B cell (primary cell): ENCODE results near the gene CCDC38. TPM values are rescaled to one million over a fixed set of nuclear protein-coding genes. Genes with fewer than 3 reads are reported as not detected.

Experiments
- ATAC-seq: fragments of 200-7000 bp; cut with Tn5 transposase; one replicate; pipeline ENCODE4 v1.10.0; 2021; ENCODE audit warnings: low read depth, mild to moderate bottlenecking, moderate number of reproducible peaks, moderate library complexity
- CTCF ChIA-PET: fragments of 350-600 bp; sonication (Branson Sonifier 250); formaldehyde crosslinking; loops from one replicate; lab custom pipeline; 2021; ENCODE audit warnings: antibody characterized with exemption, inconsistent platforms; lab: Charles Lee
- POLR2A ChIA-PET: fragments of 350-600 bp; sonication (Branson Sonifier 250); formaldehyde crosslinking; loops from one replicate; lab custom pipeline; 2021; ENCODE audit warnings: antibody characterized with exemption; lab: Charles Lee
- DNase-seq: peaks from one replicate; pipeline ENCODE4 v3.0.0; 2013
- H2AFZ ChIP-seq: 2 replicates; pipeline ENCODE4 v1.6.1; 2012; ENCODE audit warnings: mild to moderate bottlenecking, low read depth, low read length; ENCODE audit not compliant: insufficient read depth, poor library complexity, severe bottlenecking
- H3K27ac ChIP-seq, 2 donors: 1 replicate in 1 of 2; 2 replicates in 1 of 2; pipeline ENCODE4 v1.5.1; 2012 to 2013; ENCODE audit warnings: low read length in 2 of 2, mild to moderate bottlenecking in 2 of 2, moderate library complexity in 1 of 2
- H3K27me3 ChIP-seq, 4 experiments: fragments of 200-600 bp in 1 of 4; sonication (generic) in 1 of 4; replicated peaks in 1 of 4; 1 replicate in 2 of 4; 2 replicates in 2 of 4; pipeline versions ENCODE4 v1.6.1 to v1.7.0; 2013 to 2016; ENCODE audit warnings: low read length in 3 of 4, mild to moderate bottlenecking in 2 of 4, mixed read lengths in 1 of 4, moderate library complexity in 1 of 4; ENCODE audit not compliant: insufficient read depth in 4 of 4, control insufficient read depth in 3 of 4; ENCODE audit errors: control extremely low read depth in 1 of 4
- H3K36me3 ChIP-seq, 2 experiments: replicated peaks in 1 of 2; 1 replicate in 1 of 2; 2 replicates in 1 of 2; pipeline versions ENCODE4 v1.6.1 to v1.7.1; 2013; ENCODE audit warnings: low read length in 1 of 2; ENCODE audit not compliant: insufficient read depth in 2 of 2, control insufficient read depth in 1 of 2; ENCODE audit errors: control extremely low read depth in 1 of 2, extremely low read depth in 1 of 2
- H3K4me1 ChIP-seq, 2 donors: fragments of 200-600 bp in 1 of 2; sonication (generic) in 1 of 2; 1 replicate in 1 of 2; 2 replicates in 1 of 2; pipeline versions ENCODE4 v1.5.1 to v1.6.1; 2013 to 2017; ENCODE audit warnings: low read length in 2 of 2; ENCODE audit not compliant: control insufficient read depth in 2 of 2, insufficient read depth in 2 of 2
- H3K4me2 ChIP-seq: replicated peaks from 2 replicates; pipeline ENCODE3; 2012; ENCODE audit warnings: mild to moderate bottlenecking, low read depth, low read length; ENCODE audit not compliant: poor library complexity, severe bottlenecking
- H3K4me3 ChIP-seq, 5 experiments: fragments of 200-600 bp in 1 of 5; sonication (generic) in 1 of 5; 1 replicate in 3 of 5; 2 replicates in 2 of 5; pipeline versions ENCODE4 v1.5.1 to v1.7.0; 2011 to 2016; ENCODE audit warnings: low read length in 4 of 5, mild to moderate bottlenecking in 4 of 5, low read depth in 2 of 5, control low read depth in 1 of 5, moderate library complexity in 1 of 5; ENCODE audit not compliant: insufficient read depth in 1 of 5; ENCODE audit errors: control extremely low read depth in 1 of 5, extremely low read depth in 1 of 5
- H3K79me2 ChIP-seq: fragments of 200-600 bp; sonication (generic); one replicate; pipeline ENCODE4 v1.6.0; 2016; ENCODE audit warnings: low read length; ENCODE audit not compliant: control insufficient read depth, insufficient read depth
- H3K9ac ChIP-seq: fragments of 200-600 bp; sonication (generic); 2 replicates; pipeline ENCODE4 v1.6.1; 2017; ENCODE audit warnings: mild to moderate bottlenecking, low read length, moderate library complexity
- H3K9me3 ChIP-seq, 3 donors: one replicate each; pipeline versions ENCODE4 v1.6.1 to v1.7.1; 2013; ENCODE audit warnings: low read length in 2 of 3; ENCODE audit not compliant: control insufficient read depth in 2 of 3, insufficient read depth in 1 of 3; ENCODE audit errors: control extremely low read depth in 1 of 3
- H4K20me1 ChIP-seq: 2 replicates; pipeline ENCODE4 v1.6.0; 2012; ENCODE audit warnings: mild to moderate bottlenecking, low read length; ENCODE audit not compliant: insufficient read depth, control insufficient read depth, poor library complexity, severe bottlenecking
- H3K27ac Mint-ChIP-seq: one replicate; pipeline ENCODE4 v1.8.0; 2021; ENCODE audit warnings: mixed read lengths
- H3K27me3 Mint-ChIP-seq: one replicate; pipeline ENCODE4 v1.8.0; 2021; ENCODE audit warnings: mixed read lengths
- H3K4me1 Mint-ChIP-seq: one replicate; pipeline ENCODE4 v1.8.0; 2021; ENCODE audit warnings: mixed read lengths
- H3K4me3 Mint-ChIP-seq: one replicate; pipeline ENCODE4 v1.8.0; 2021; ENCODE audit warnings: mixed read lengths
- H3K9me3 Mint-ChIP-seq: one replicate; pipeline ENCODE4 v1.8.0; 2022; ENCODE audit warnings: mixed read lengths; ENCODE audit not compliant: insufficient read depth
- EZH2 ChIP-seq: IDR thresholded peaks from 2 replicates; pipeline ENCODE4 v1.6.1; 2012; ENCODE audit warnings: borderline replicate concordance, low read depth, mild to moderate bottlenecking, moderate library complexity, low read length; ENCODE audit not compliant: insufficient read depth, poor library complexity, severe bottlenecking
- WGBS: methylation state at CpG from one replicate; pipeline ENCODE4 v1.1.5; 2013; ENCODE audit warnings: missing lambda C conversion rate; ENCODE audit not compliant: insufficient coverage; 5-methylcytosine and 5-hydroxymethylcytosine counted together
- intact Hi-C: fragments of 100-400 bp; cut with micrococcal nuclease; formaldehyde crosslinking; loops from one replicate; pipeline ENCODE4 v1.10.0; 2022
- polyA plus RNA-seq: library from polyadenylated mRNA; depleted of rRNA; stranded (reverse); fragments of >200 nt; gene quantifications from 2 replicates; pipeline ENCODE4 v1.2.3, GENCODE V29; 2012
- total RNA-seq, 2 donors: library from RNA; stranded (reverse); fragments of 120-200 nt in 1 of 2; gene quantifications; 1 replicate in 1 of 2; 2 replicates in 1 of 2; pipeline versions ENCODE4 v1.2.3 to v1.2.4, GENCODE V29; 2013 to 2022
- TF ChIP-seq, protein P1 (sequence below): fragments of 200-600 bp; IDR thresholded peaks from one replicate; pipeline ENCODE4 v1.8.0; 2022; ENCODE audit warnings: antibody characterized with exemption, mild to moderate bottlenecking

CCDC38 gene
- total and polyA plus RNA-seq, 2 donors (not counting 1 experiment from before 2014, with no cell fraction given): 1.3 TPM; not detected in 1

DNA sequence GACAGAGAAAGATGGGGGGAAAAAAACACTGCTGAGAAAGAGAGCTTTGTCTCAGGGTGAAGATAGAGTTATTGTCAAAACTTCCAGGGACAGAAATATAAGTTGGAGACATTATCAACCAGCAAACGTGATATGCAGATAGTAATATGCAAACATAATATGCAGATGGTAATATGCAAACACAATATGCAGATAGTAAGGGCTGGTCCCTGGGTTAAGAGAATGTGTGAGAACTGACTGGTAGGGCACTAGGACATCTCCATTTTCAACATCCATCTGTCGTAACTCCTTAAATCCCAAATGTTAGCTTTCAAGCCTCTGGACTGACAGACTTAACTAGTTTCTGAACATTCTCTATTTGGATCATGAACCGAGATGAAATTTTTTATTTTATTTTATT is 51.5 kb downstream of the CCDC38 start:
- Mint-ChIP-seq H3K9me3 (no peaks in the 10 kb centered on the region), H3K4me1 (no peaks in the 10 kb centered on the region), H3K27ac (no peak overlapping the region), H3K4me3 (no peak overlapping the region), H3K27me3 (peaks cover 7% of the 10 kb centered on the region)
- ATAC-seq: no peak
- Histone ChIP-seq H3K79me2 (no peaks in the 10 kb centered on the region), H4K20me1 (no peaks in the 10 kb centered on the region), H3K27me3 (peaks cover 0 to 4% (median 0%) of the 10 kb centered on the region in 4 experiments), H3K4me2 (no peak overlapping the region), H3K36me3 (no peaks in the 10 kb centered on the region), H3K27ac (no peak overlapping the region), H3K9me3 (no peaks in the 10 kb centered on the region), H3K4me3 (no peak overlapping the region), H2AFZ (no peak overlapping the region), H3K4me1 (no peaks in the 10 kb centered on the region), H3K9ac (no peak overlapping the region)
- ChIA-PET CTCF (no interaction called here), POLR2A (no interaction called here)
- TF ChIP-seq, protein P1, sequence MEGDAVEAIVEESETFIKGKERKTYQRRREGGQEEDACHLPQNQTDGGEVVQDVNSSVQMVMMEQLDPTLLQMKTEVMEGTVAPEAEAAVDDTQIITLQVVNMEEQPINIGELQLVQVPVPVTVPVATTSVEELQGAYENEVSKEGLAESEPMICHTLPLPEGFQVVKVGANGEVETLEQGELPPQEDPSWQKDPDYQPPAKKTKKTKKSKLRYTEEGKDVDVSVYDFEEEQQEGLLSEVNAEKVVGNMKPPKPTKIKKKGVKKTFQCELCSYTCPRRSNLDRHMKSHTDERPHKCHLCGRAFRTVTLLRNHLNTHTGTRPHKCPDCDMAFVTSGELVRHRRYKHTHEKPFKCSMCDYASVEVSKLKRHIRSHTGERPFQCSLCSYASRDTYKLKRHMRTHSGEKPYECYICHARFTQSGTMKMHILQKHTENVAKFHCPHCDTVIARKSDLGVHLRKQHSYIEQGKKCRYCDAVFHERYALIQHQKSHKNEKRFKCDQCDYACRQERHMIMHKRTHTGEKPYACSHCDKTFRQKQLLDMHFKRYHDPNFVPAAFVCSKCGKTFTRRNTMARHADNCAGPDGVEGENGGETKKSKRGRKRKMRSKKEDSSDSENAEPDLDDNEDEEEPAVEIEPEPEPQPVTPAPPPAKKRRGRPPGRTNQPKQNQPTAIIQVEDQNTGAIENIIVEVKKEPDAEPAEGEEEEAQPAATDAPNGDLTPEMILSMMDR: no peak
- no peak for TF ChIP-seq EZH2
- no CpG with 5 or more reads among the region's 3 CpGs for WGBS
- intact Hi-C loops: no loop called here
- no peak for DNase-seq

DNA sequence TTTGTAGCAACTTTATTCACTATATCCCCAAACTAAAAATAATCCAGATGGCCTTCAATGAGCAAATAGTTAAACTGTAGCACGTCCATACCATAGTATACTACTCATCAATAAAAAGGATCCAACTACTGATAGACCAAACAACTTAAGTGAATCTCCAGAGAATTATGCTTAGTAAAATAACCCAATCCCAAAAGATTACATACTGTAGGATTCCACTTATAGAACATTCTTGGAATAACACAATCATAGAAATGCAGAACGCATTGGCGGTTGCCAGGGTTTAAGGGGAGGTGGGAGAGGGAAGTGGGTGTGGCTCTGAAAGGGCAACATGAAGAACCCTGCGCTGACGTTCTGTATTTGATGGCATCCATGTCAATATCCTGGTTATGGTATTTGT is 55.1 kb downstream of the CCDC38 start:
- 100% methylated on average over 4 of the region's 5 CpGs for WGBS
- POLR2A ChIA-PET: no interaction called here
- no peaks in the 10 kb centered on the region for H3K4me1 Mint-ChIP-seq

More for the DNA sequence above, 55.1 kb downstream of the CCDC38 start:
- no peak for DNase-seq
- Histone ChIP-seq H3K9ac (no peak overlapping the region), H3K79me2 (no peaks in the 10 kb centered on the region), H3K4me3 (no peak overlapping the region), H3K27ac (no peak overlapping the region), H3K4me1 (no peaks in the 10 kb centered on the region), H2AFZ (no peak overlapping the region), H3K9me3 (peaks cover 0 to 4% (median 2%) of the 10 kb centered on the region in 3 donors), H3K4me2 (no peak overlapping the region), H3K27me3 (peaks cover 0 to 3% (median 0%) of the 10 kb centered on the region in 4 experiments), H4K20me1 (no peaks in the 10 kb centered on the region), H3K36me3 (no peaks in the 10 kb centered on the region)
- Mint-ChIP-seq H3K27me3 (no peaks in the 10 kb centered on the region), H3K27ac (no peak overlapping the region), H3K9me3 (no peaks in the 10 kb centered on the region), H3K4me3 (no peak overlapping the region)
- TF ChIP-seq, protein P1: no peak
- CTCF ChIA-PET: no interaction called here
- ATAC-seq: no peak
- intact Hi-C loops: no loop called here
